HEK293 (cell line): ENCODE results near the gene NEGR1.

Experiments used
- CTCF ChIA-PET: fragments of 350-600 bp; formaldehyde crosslinking; extraction: SDS; loops from one replicate; lab custom pipeline; 2021; ENCODE audit warnings: antibody characterized with exemption; lab: Yijun Ruan, JAX
- POLR2A ChIA-PET: fragments of 300-600 bp; formaldehyde crosslinking; extraction: SDS; loops from one replicate; lab custom pipeline; 2020; ENCODE audit warnings: antibody characterized with exemption, inconsistent platforms; lab: Yijun Ruan, JAX
- H3K27ac ChIP-seq: fragments of 200-500 bp; sonication (Bioruptor generic); 2 replicates; pipeline ENCODE4 v1.5.1; 2014; ENCODE audit warnings: low read depth, low read length, control low read depth, inconsistent platforms; ENCODE audit errors: extremely low read depth
- H3K36me3 ChIP-seq, 2 experiments: fragments of 200-500 bp in 1 of 2; sonication (Bioruptor generic) in 1 of 2; 1 replicate in 1 of 2; 2 replicates in 1 of 2; pipeline ENCODE4 v1.5.1; 2014 to 2017; ENCODE audit warnings: inconsistent platforms in 2 of 2, low read length in 2 of 2; ENCODE audit not compliant: control insufficient read depth in 2 of 2, insufficient read depth in 1 of 2
- H3K4me1 ChIP-seq: fragments of 200-500 bp; sonication (Bioruptor generic); 2 replicates; pipeline ENCODE4 v1.5.1; 2014; ENCODE audit warnings: mild to moderate bottlenecking, low read length, inconsistent platforms; ENCODE audit not compliant: control insufficient read depth, insufficient read depth
- H3K4me3 ChIP-seq: 2 replicates; pipeline ENCODE4 v1.5.1; 2011; ENCODE audit warnings: low read depth, mild to moderate bottlenecking, control low read depth, low read length, moderate library complexity
- H3K9me3 ChIP-seq: fragments of 200-500 bp; sonication (Bioruptor generic); 2 replicates; pipeline ENCODE4 v1.5.1; 2014; ENCODE audit warnings: low read depth, low read length, inconsistent platforms; ENCODE audit not compliant: control insufficient read depth, insufficient read depth
- GLI4 ChIP-seq: fragments of 450-650 bp; formaldehyde crosslinking; IDR thresholded peaks from 2 replicates; pipeline ENCODE4 v1.5.1; 2016; ENCODE audit warnings: missing biosample characterization, missing genetic modification characterization
- IKZF3 ChIP-seq: fragments of 450-650 bp; IDR thresholded peaks from 2 replicates; pipeline ENCODE4 v1.5.0; 2018; ENCODE audit warnings: missing biosample characterization, mild to moderate bottlenecking, missing genetic modification characterization, moderate library complexity
- KLF1 ChIP-seq: fragments of 450-650 bp; formaldehyde crosslinking; IDR thresholded peaks from 2 replicates; pipeline ENCODE4 v1.5.1; 2016; ENCODE audit warnings: missing biosample characterization, missing genetic modification characterization
- MYNN ChIP-seq: fragments of 450-650 bp; formaldehyde crosslinking; IDR thresholded peaks from 2 replicates; pipeline ENCODE4 v1.5.1; 2016; ENCODE audit warnings: missing biosample characterization, missing genetic modification characterization, borderline replicate concordance
- MZF1 ChIP-seq: fragments of 450-650 bp; formaldehyde crosslinking; IDR thresholded peaks from 2 replicates; pipeline ENCODE4 v1.5.1; 2017; ENCODE audit warnings: missing biosample characterization, missing genetic modification characterization, borderline replicate concordance
- SALL2 ChIP-seq: fragments of 450-650 bp; formaldehyde crosslinking; IDR thresholded peaks from 2 replicates; pipeline ENCODE4 v1.5.0; 2017; ENCODE audit warnings: missing biosample characterization, mild to moderate bottlenecking, missing genetic modification characterization, borderline replicate concordance
- SCRT2 ChIP-seq: fragments of 450-650 bp; formaldehyde crosslinking; IDR thresholded peaks from 2 replicates; pipeline ENCODE4 v1.5.1; 2016; ENCODE audit warnings: missing biosample characterization, missing genetic modification characterization
- SP7 ChIP-seq: fragments of 450-650 bp; formaldehyde crosslinking; IDR thresholded peaks from 2 replicates; pipeline ENCODE4 v1.5.1; 2016; ENCODE audit warnings: missing biosample characterization, missing genetic modification characterization
- ZBTB8A ChIP-seq: fragments of 450-650 bp; formaldehyde crosslinking; IDR thresholded peaks from 2 replicates; pipeline ENCODE4 v1.5.1; 2016; ENCODE audit warnings: missing biosample characterization, missing genetic modification characterization
- ZEB2 ChIP-seq: fragments of 450-650 bp; formaldehyde crosslinking; IDR thresholded peaks from 2 replicates; pipeline ENCODE4 v1.5.1; 2016; ENCODE audit warnings: missing biosample characterization, missing genetic modification characterization
- ZNF10 ChIP-seq: fragments of 450-650 bp; formaldehyde crosslinking; IDR thresholded peaks from 2 replicates; pipeline ENCODE4 v1.5.1; 2017; ENCODE audit warnings: missing biosample characterization, missing genetic modification characterization
- ZNF211 ChIP-seq: fragments of 450-650 bp; formaldehyde crosslinking; IDR thresholded peaks from 2 replicates; pipeline ENCODE4 v1.5.1; 2016; ENCODE audit warnings: low read depth, missing biosample characterization, missing genetic modification characterization
- ZNF23 ChIP-seq: fragments of 450-650 bp; formaldehyde crosslinking; IDR thresholded peaks from 2 replicates; pipeline ENCODE4 v1.5.1; 2016; ENCODE audit warnings: missing biosample characterization, missing genetic modification characterization, borderline replicate concordance
- ZNF248 ChIP-seq: fragments of 450-650 bp; formaldehyde crosslinking; IDR thresholded peaks from 2 replicates; pipeline ENCODE4 v1.5.1; 2017; ENCODE audit warnings: missing biosample characterization, missing genetic modification characterization
- ZNF529 ChIP-seq: fragments of 450-650 bp; formaldehyde crosslinking; IDR thresholded peaks from 2 replicates; pipeline ENCODE4 v1.5.1; 2017; ENCODE audit warnings: missing genetic modification characterization, missing biosample characterization; ENCODE audit not compliant: insufficient replicate concordance
- ZNF560 ChIP-seq: fragments of 450-650 bp; formaldehyde crosslinking; IDR thresholded peaks from 2 replicates; pipeline ENCODE4 v1.5.1; 2017; ENCODE audit warnings: missing biosample characterization, missing genetic modification characterization, borderline replicate concordance
- ZNF561 ChIP-seq: fragments of 450-650 bp; IDR thresholded peaks from 2 replicates; pipeline ENCODE4 v1.5.1; 2018; ENCODE audit warnings: missing biosample characterization, missing genetic modification characterization, borderline replicate concordance
- ZNF571 ChIP-seq: fragments of 450-650 bp; formaldehyde crosslinking; IDR thresholded peaks from 2 replicates; pipeline ENCODE4 v1.5.0; 2017; ENCODE audit warnings: missing biosample characterization, missing genetic modification characterization
- ZNF621 ChIP-seq: fragments of 450-650 bp; formaldehyde crosslinking; IDR thresholded peaks from 2 replicates; pipeline ENCODE4 v1.5.1; 2017; ENCODE audit warnings: missing biosample characterization, missing genetic modification characterization
- ZNF664 ChIP-seq: fragments of 450-650 bp; formaldehyde crosslinking; IDR thresholded peaks from 2 replicates; pipeline ENCODE4 v1.5.1; 2016; ENCODE audit warnings: missing biosample characterization, missing genetic modification characterization
- ZNF76 ChIP-seq: fragments of 450-650 bp; formaldehyde crosslinking; IDR thresholded peaks from 2 replicates; pipeline ENCODE4; 2016; ENCODE audit warnings: low read depth, missing biosample characterization, missing genetic modification characterization, borderline replicate concordance
- TF ChIP-seq, protein P1 (sequence below): fragments of 450-650 bp; IDR thresholded peaks from 2 replicates; pipeline ENCODE4 v1.5.1; 2018; ENCODE audit warnings: missing biosample characterization, mild to moderate bottlenecking, missing genetic modification characterization
- TF ChIP-seq, protein P2 (sequence below): fragments of 450-650 bp; formaldehyde crosslinking; IDR thresholded peaks from 2 replicates; pipeline ENCODE4 v1.5.1; 2016; ENCODE audit warnings: missing biosample characterization, missing genetic modification characterization
- TF ChIP-seq, protein P3 (sequence below): fragments of 450-650 bp; formaldehyde crosslinking; IDR thresholded peaks from 2 replicates; pipeline ENCODE4 v1.5.1; 2016; ENCODE audit warnings: missing biosample characterization, missing genetic modification characterization
- TF ChIP-seq, protein P4 (sequence below): fragments of 450-650 bp; formaldehyde crosslinking; IDR thresholded peaks from 2 replicates; pipeline ENCODE4 v1.5.1; 2016; ENCODE audit warnings: missing biosample characterization, missing genetic modification characterization

NEGR1 gene

DNA sequence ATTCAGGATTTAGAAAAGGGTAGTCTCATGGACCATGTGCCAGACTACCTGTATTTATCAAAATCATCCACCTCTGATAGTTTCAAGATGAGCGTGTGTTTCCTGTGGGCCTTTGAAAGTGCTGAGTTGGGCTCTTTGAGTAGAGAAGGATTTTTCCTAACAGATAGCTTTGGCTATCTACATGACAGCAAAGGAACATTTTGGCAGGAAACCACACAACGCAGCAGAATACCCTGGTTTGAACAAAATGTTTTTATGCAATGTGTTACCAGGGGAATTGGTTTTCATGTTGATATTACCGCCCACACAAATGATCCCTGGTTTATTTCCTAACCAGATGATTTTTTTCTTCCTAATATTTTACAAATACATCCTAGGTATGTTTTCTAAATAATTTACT, 431.4 kb downstream of the NEGR1 start (continued):
- TF ChIP-seq, protein P1, sequence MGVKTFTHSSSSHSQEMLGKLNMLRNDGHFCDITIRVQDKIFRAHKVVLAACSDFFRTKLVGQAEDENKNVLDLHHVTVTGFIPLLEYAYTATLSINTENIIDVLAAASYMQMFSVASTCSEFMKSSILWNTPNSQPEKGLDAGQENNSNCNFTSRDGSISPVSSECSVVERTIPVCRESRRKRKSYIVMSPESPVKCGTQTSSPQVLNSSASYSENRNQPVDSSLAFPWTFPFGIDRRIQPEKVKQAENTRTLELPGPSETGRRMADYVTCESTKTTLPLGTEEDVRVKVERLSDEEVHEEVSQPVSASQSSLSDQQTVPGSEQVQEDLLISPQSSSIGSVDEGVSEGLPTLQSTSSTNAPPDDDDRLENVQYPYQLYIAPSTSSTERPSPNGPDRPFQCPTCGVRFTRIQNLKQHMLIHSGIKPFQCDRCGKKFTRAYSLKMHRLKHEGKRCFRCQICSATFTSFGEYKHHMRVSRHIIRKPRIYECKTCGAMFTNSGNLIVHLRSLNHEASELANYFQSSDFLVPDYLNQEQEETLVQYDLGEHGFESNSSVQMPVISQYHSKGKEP, result no peak
- TF ChIP-seq IKZF3 (tag by site-specific recombination) (no peak), ZNF561 (tag by site-specific recombination) (no peak)

DNA sequence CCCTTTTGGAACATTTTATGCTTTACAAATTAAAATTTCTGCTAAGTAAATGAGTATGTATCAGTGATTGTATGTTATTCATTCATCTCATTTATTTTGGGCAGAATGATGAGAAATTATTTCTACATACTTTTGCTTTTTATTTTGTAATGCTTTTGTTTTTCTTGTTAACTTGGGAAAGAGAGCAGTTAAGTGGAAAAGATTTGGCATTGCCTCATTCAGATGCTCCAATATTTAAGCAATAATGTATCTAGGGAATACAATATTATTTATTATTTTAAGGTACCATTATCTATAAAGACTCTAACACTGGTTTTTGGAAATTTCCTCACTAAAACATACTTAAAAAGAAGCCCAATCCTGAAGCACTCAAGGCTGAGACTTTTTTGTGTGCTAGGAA, 431.8 kb downstream of the NEGR1 start:
- Histone ChIP-seq H3K27ac (no peak overlapping the region), H3K4me3 (no peak overlapping the region), H3K4me1 (no peaks in the 10 kb centered on the region), H3K36me3 (no peaks in the 10 kb centered on the region), H3K9me3 (no peaks in the 10 kb centered on the region)
- ChIA-PET POLR2A (no interaction called here), CTCF (no interaction called here)
- TF ChIP-seq MYNN (tag by site-specific recombination), result no peak
- no peak for TF ChIP-seq ZNF10 (tag by site-specific recombination)
- TF ChIP-seq, protein P2, sequence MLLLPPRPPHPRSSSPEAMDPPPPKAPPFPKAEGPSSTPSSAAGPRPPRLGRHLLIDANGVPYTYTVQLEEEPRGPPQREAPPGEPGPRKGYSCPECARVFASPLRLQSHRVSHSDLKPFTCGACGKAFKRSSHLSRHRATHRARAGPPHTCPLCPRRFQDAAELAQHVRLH (tag by site-specific recombination), result no peak
- TF ChIP-seq MZF1 (tag by site-specific recombination), result no peak
- no peak for TF ChIP-seq ZEB2 (tag by site-specific recombination)
- TF ChIP-seq SCRT2 (tag by site-specific recombination), result no peak
- TF ChIP-seq ZNF529 (tag by site-specific recombination), result no peak
- TF ChIP-seq ZNF76, result no peak
- no peak for TF ChIP-seq ZNF571 (tag by site-specific recombination)
- TF ChIP-seq, protein P3, sequence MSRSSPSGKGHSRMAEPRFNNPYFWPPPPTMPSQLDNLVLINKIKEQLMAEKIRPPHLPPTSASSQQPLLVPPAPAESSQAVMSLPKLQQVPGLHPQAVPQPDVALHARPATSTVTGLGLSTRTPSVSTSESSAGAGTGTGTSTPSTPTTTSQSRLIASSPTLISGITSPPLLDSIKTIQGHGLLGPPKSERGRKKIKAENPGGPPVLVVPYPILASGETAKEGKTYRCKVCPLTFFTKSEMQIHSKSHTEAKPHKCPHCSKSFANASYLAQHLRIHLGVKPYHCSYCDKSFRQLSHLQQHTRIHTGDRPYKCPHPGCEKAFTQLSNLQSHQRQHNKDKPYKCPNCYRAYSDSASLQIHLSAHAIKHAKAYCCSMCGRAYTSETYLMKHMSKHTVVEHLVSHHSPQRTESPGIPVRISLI, result no peak
- no peak for TF ChIP-seq ZNF621
- no peak for TF ChIP-seq KLF1 (tag by site-specific recombination)
- no peak for TF ChIP-seq ZNF211 (tag by site-specific recombination)
- no peak for TF ChIP-seq SP7
- TF ChIP-seq ZBTB8A (tag by site-specific recombination), result no peak
- no peak for TF ChIP-seq ZNF560
- no peak for TF ChIP-seq GLI4 (tag by site-specific recombination)
- TF ChIP-seq ZNF248 (tag by site-specific recombination), result no peak
- no peak for TF ChIP-seq SALL2 (tag by site-specific recombination)

DNA sequence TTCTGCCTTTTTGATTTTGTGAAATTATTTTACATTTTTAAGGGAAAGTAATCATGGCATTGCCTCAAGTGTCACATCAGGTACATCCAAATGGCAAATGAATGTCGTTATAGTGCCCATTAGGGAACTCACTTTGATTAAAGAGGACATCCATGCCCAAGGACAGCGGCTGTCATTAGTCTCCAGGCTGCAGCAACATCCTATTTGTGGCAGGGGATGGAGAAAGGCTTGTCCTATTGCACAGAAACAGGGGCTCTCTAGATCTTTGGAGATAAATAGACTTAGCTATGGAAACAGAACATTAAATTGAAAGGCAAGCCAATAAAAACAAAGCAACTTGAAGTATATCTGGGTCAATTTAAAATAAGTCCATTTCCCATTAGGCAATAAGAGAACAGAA, 439.3 kb downstream of the NEGR1 start:
- POLR2A ChIA-PET, result no interaction called here
- no peaks in the 10 kb centered on the region for H3K4me1 ChIP-seq
- H3K9me3 ChIP-seq, result no peaks in the 10 kb centered on the region
- no peak overlapping the region for H3K4me3 ChIP-seq
- CTCF ChIA-PET, result interaction anchor here (0.6 to 0.7 kb wide), 2 partner anchors 9 to 230 kb away, joined by 3 to 4 read pairs; no protein-coding TSS in a partner anchor
- H3K36me3 ChIP-seq, result no peaks in the 10 kb centered on the region
- TF ChIP-seq, protein P4, sequence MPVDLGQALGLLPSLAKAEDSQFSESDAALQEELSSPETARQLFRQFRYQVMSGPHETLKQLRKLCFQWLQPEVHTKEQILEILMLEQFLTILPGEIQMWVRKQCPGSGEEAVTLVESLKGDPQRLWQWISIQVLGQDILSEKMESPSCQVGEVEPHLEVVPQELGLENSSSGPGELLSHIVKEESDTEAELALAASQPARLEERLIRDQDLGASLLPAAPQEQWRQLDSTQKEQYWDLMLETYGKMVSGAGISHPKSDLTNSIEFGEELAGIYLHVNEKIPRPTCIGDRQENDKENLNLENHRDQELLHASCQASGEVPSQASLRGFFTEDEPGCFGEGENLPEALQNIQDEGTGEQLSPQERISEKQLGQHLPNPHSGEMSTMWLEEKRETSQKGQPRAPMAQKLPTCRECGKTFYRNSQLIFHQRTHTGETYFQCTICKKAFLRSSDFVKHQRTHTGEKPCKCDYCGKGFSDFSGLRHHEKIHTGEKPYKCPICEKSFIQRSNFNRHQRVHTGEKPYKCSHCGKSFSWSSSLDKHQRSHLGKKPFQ, result no peak
- TF ChIP-seq ZNF664 (no peak), ZNF23 (tag by site-specific recombination) (no peak), ZNF211 (tag by site-specific recombination) (no peak)
- no peak overlapping the region for H3K27ac ChIP-seq
